ENCODE data around the gene SOX15.

The SOX15 gene

GRCh38 chr17:7561589-7562207, 28.2 kb downstream of the SOX15 start, which contains the start of gene SENP3:
Gene SENP3 (plus strand): TSS chr17:7561919. CDS start chr17:7563077, 1,158 bp downstream.
- peaks cover 31% of the 10 kb centered on the region for H3K36me3 ChIP-seq (ENCODE audit: insufficient read depth, low read length)
- peak within 1 kb of the TSS; percentile 83 for H3K4me3 ChIP-seq (ENCODE audit: low read length)
- no peaks in the 10 kb centered on the region for H3K27me3 ChIP-seq (ENCODE audit: insufficient read depth, low read length)
- peak within 1 kb of the TSS; percentile 88 for H2AFZ ChIP-seq (ENCODE audit: low read depth, low read length)
- H3K9me3 ChIP-seq (ENCODE audit: low read length) = no peaks in the 10 kb centered on the region
- peaks cover 34% of the 10 kb centered on the region for H3K4me1 ChIP-seq (ENCODE audit: insufficient read depth, low read length)

- peak overlapping the region; percentile 83 for H3K4me3 ChIP-seq (ENCODE audit: low read length)
- peak overlapping the region; percentile 88 for H2AFZ ChIP-seq (ENCODE audit: low read depth, low read length)
- no peaks in the 10 kb centered on the region for H3K27me3 ChIP-seq (ENCODE audit: insufficient read depth, low read length)
- peaks cover 27% of the 10 kb centered on the region for H3K36me3 ChIP-seq (ENCODE audit: insufficient read depth, low read length)
- peaks cover 34% of the 10 kb centered on the region for H3K4me1 ChIP-seq (ENCODE audit: insufficient read depth, low read length)
- H3K9me3 ChIP-seq (ENCODE audit: low read length) = no peaks in the 10 kb centered on the region
Measured at GRCh38 chr17:7561028-7561575, 28.8 kb downstream of the SOX15 start.

GRCh38 chr17:7560172-7561027, 29.5 kb downstream of the SOX15 start:
- Histone ChIP-seq H3K27me3 (ENCODE audit: insufficient read depth, low read length) (no peaks in the 10 kb centered on the region), H2AFZ (ENCODE audit: low read depth, low read length) (peak overlapping the region; percentile 42), H3K4me3 (ENCODE audit: low read length) (peak overlapping the region; percentile 83), H3K9me3 (ENCODE audit: low read length) (no peaks in the 10 kb centered on the region), H3K4me1 (ENCODE audit: insufficient read depth, low read length) (peaks cover 34% of the 10 kb centered on the region), H3K36me3 (ENCODE audit: insufficient read depth, low read length) (peaks cover 20% of the 10 kb centered on the region)

- Histone ChIP-seq H3K9me3 (ENCODE audit: low read length) (no peaks in the 10 kb centered on the region), H3K36me3 (ENCODE audit: insufficient read depth, low read length) (peaks cover 11% of the 10 kb centered on the region), H3K4me3 (ENCODE audit: low read length) (no peak overlapping the region), H3K27me3 (ENCODE audit: insufficient read depth, low read length) (no peaks in the 10 kb centered on the region), H3K4me1 (ENCODE audit: insufficient read depth, low read length) (peaks cover 34% of the 10 kb centered on the region), H2AFZ (ENCODE audit: low read depth, low read length) (no peak overlapping the region)
Measured at GRCh38 chr17:7559320-7560171, 30.3 kb downstream of the SOX15 start.

- no peaks in the 10 kb centered on the region for H3K9me3 ChIP-seq (ENCODE audit: low read length)
- no peaks in the 10 kb centered on the region for H3K27me3 ChIP-seq (ENCODE audit: insufficient read depth, low read length)
- peaks cover 32% of the 10 kb centered on the region for H3K4me1 ChIP-seq (ENCODE audit: insufficient read depth, low read length)
- peaks cover 3% of the 10 kb centered on the region for H3K36me3 ChIP-seq (ENCODE audit: insufficient read depth, low read length)
- H2AFZ ChIP-seq (ENCODE audit: low read depth, low read length) = peak within 1 kb of the TSS; percentile 38
- H3K4me3 ChIP-seq (ENCODE audit: low read length) = no peak within 1 kb of the TSS
Measured at GRCh38 chr17:7558544-7559319, 31.2 kb downstream of the SOX15 start, which contains the start of gene TNFSF13. Gene TNFSF13 (plus strand): TSS chr17:7558750. CDS start chr17:7559040, 290 bp downstream.

- Histone ChIP-seq H3K27me3 (ENCODE audit: insufficient read depth, low read length) (no peaks in the 10 kb centered on the region), H3K4me3 (ENCODE audit: low read length) (no peak overlapping the region), H3K4me1 (ENCODE audit: insufficient read depth, low read length) (peaks cover 28% of the 10 kb centered on the region), H3K36me3 (ENCODE audit: insufficient read depth, low read length) (no peaks in the 10 kb centered on the region), H2AFZ (ENCODE audit: low read depth, low read length) (peak overlapping the region; percentile 38), H3K9me3 (ENCODE audit: low read length) (no peaks in the 10 kb centered on the region)
Measured at GRCh38 chr17:7557775-7558543, 31.9 kb downstream of the SOX15 start.

GRCh38 chr17:7557147-7557764, 32.6 kb downstream of the SOX15 start:
- Histone ChIP-seq H3K4me3 (ENCODE audit: low read length) (no peak overlapping the region), H3K9me3 (ENCODE audit: low read length) (no peaks in the 10 kb centered on the region), H3K4me1 (ENCODE audit: insufficient read depth, low read length) (peaks cover 21% of the 10 kb centered on the region), H2AFZ (ENCODE audit: low read depth, low read length) (no peak overlapping the region), H3K36me3 (ENCODE audit: insufficient read depth, low read length) (no peaks in the 10 kb centered on the region), H3K27me3 (ENCODE audit: insufficient read depth, low read length) (no peaks in the 10 kb centered on the region)

GRCh38 chr17:7556627-7557026, 33.3 kb downstream of the SOX15 start:
- no peaks in the 10 kb centered on the region for H3K36me3 ChIP-seq (ENCODE audit: insufficient read depth, low read length)
- H3K9me3 ChIP-seq (ENCODE audit: low read length) = no peaks in the 10 kb centered on the region
- H3K4me1 ChIP-seq (ENCODE audit: insufficient read depth, low read length) = peaks cover 20% of the 10 kb centered on the region
- no peak overlapping the region for H3K4me3 ChIP-seq (ENCODE audit: low read length)
- H3K27me3 ChIP-seq (ENCODE audit: insufficient read depth, low read length) = no peaks in the 10 kb centered on the region
- H2AFZ ChIP-seq (ENCODE audit: low read depth, low read length) = no peak overlapping the region

- no peaks in the 10 kb centered on the region for H3K9me3 ChIP-seq (ENCODE audit: low read length)
- H2AFZ ChIP-seq (ENCODE audit: low read depth, low read length) = no peak overlapping the region
- H3K27me3 ChIP-seq (ENCODE audit: insufficient read depth, low read length) = peaks cover 4% of the 10 kb centered on the region
- no peaks in the 10 kb centered on the region for H3K36me3 ChIP-seq (ENCODE audit: insufficient read depth, low read length)
- H3K4me1 ChIP-seq (ENCODE audit: insufficient read depth, low read length) = peaks cover 13% of the 10 kb centered on the region
- H3K4me3 ChIP-seq (ENCODE audit: low read length) = no peak overlapping the region
Measured at GRCh38 chr17:7555320-7555948, 34.5 kb downstream of the SOX15 start.

- H3K4me3 ChIP-seq (ENCODE audit: low read length) = no peak overlapping the region
- no peak overlapping the region for H2AFZ ChIP-seq (ENCODE audit: low read depth, low read length)
- no peaks in the 10 kb centered on the region for H3K36me3 ChIP-seq (ENCODE audit: insufficient read depth, low read length)
- H3K4me1 ChIP-seq (ENCODE audit: insufficient read depth, low read length) = peaks cover 9% of the 10 kb centered on the region
- no peaks in the 10 kb centered on the region for H3K9me3 ChIP-seq (ENCODE audit: low read length)
- peaks cover 22% of the 10 kb centered on the region for H3K27me3 ChIP-seq (ENCODE audit: insufficient read depth, low read length)
Measured at GRCh38 chr17:7553356-7553755, 36.5 kb downstream of the SOX15 start.

GRCh38 chr17:7552621-7553051, 37.3 kb downstream of the SOX15 start:
- Histone ChIP-seq H3K27me3 (ENCODE audit: insufficient read depth, low read length) (peaks cover 24% of the 10 kb centered on the region), H2AFZ (ENCODE audit: low read depth, low read length) (no peak overlapping the region), H3K4me3 (ENCODE audit: low read length) (no peak overlapping the region), H3K9me3 (ENCODE audit: low read length) (no peaks in the 10 kb centered on the region), H3K4me1 (ENCODE audit: insufficient read depth, low read length) (peaks cover 4% of the 10 kb centered on the region), H3K36me3 (ENCODE audit: insufficient read depth, low read length) (no peaks in the 10 kb centered on the region)

Measured in neuron (in vitro differentiated cells).